Activated CD4-positive, alpha-beta T cell treated with anti-CD3 and anti-CD28 coated beads for 36 hours (primary cell): Measurements from ENCODE around the gene GINS2. TPM values are rescaled to one million over a fixed set of nuclear protein-coding genes. Genes with fewer than 3 reads are reported as not detected.

ENCODE experiments used
- ATAC-seq: fragments of 200-7000 bp; cut with Tn5 transposase; one replicate; pipeline ENCODE4 v1.10.0; 2021; ENCODE audit warnings: mild to moderate bottlenecking, moderate library complexity
- CTCF ChIA-PET: fragments of 350-600 bp; sonication (Branson Sonifier 250); formaldehyde crosslinking; loops from one replicate; lab custom pipeline; 2021; ENCODE audit warnings: antibody characterized with exemption; lab: Charles Lee
- POLR2A ChIA-PET: fragments of 350-600 bp; sonication (Branson Sonifier 250); formaldehyde crosslinking; loops from one replicate; lab custom pipeline; 2021; ENCODE audit warnings: antibody characterized with exemption, inconsistent platforms; lab: Charles Lee
- DNase-seq: peaks from one replicate; pipeline ENCODE4 v3.0.0-alpha.2; 2020
- H3K27ac Mint-ChIP-seq: one replicate; pipeline ENCODE4 v1.8.0; 2021; ENCODE audit warnings: mixed read lengths
- H3K27me3 Mint-ChIP-seq: one replicate; pipeline ENCODE4 v1.8.0; 2021; ENCODE audit warnings: mixed read lengths
- H3K36me3 Mint-ChIP-seq: one replicate; pipeline ENCODE4 v1.8.0; 2021; ENCODE audit warnings: low read depth, mixed read lengths
- H3K4me1 Mint-ChIP-seq: one replicate; pipeline ENCODE4 v1.8.0; 2021; ENCODE audit warnings: mixed read lengths
- H3K4me3 Mint-ChIP-seq: one replicate; pipeline ENCODE4 v1.8.0; 2021; ENCODE audit warnings: mild to moderate bottlenecking, moderate library complexity, mixed read lengths
- H3K9me3 Mint-ChIP-seq: one replicate; pipeline ENCODE4 v1.8.0; 2021; ENCODE audit warnings: low read depth, mixed read lengths
- intact Hi-C, 2 experiments: fragments of 100-400 bp; cut with DNase I in 1 of 2; cut with micrococcal nuclease in 1 of 2; formaldehyde crosslinking; loops; one replicate each; pipeline versions ENCODE4 v1.14.2 to v1.15.1; 2022 to 2024; cut with DNase I, micrococcal nuclease
- total RNA-seq, 2 experiments: library from RNA; stranded (reverse); gene quantifications; one replicate each; pipeline ENCODE4 v1.2.3, GENCODE V29; 2021

GINS2 gene
- total RNA-seq, 2 experiments from 2014 or later: 86.4 to 87.5 TPM

DNA sequence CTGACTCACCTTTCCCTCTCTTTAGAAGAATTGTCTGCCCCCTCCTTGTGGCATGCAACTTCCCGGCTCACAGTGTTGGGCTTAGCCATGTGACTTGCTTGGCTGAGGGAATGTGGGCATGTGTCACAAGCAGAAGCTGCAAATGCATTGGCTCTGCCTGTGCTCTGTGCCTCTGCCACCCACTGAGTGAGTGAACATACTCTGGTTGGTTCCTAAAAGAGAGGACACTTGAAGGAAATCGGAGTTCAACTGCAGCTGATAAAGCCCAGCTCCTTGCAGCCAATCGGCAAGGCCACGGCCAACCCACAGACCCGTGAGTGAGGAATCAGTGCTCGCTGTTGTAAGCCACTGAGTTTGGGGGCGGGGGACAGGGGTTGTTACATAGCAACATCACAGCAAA lies 10.9 kb upstream of the GINS2 start:
- H3K4me3 Mint-ChIP-seq: no peak overlapping the region
- no peaks in the 10 kb centered on the region for H3K36me3 Mint-ChIP-seq
- ChIA-PET CTCF (no interaction called here), POLR2A (no interaction called here)
- H3K4me1 Mint-ChIP-seq: no peaks in the 10 kb centered on the region
- DNase-seq (no peak), ATAC-seq (no peak)
- H3K9me3 Mint-ChIP-seq: no peaks in the 10 kb centered on the region
- H3K27me3 Mint-ChIP-seq: peaks cover 5% of the 10 kb centered on the region
- no peak overlapping the region for H3K27ac Mint-ChIP-seq
- intact Hi-C loops: no loop called here

DNA sequence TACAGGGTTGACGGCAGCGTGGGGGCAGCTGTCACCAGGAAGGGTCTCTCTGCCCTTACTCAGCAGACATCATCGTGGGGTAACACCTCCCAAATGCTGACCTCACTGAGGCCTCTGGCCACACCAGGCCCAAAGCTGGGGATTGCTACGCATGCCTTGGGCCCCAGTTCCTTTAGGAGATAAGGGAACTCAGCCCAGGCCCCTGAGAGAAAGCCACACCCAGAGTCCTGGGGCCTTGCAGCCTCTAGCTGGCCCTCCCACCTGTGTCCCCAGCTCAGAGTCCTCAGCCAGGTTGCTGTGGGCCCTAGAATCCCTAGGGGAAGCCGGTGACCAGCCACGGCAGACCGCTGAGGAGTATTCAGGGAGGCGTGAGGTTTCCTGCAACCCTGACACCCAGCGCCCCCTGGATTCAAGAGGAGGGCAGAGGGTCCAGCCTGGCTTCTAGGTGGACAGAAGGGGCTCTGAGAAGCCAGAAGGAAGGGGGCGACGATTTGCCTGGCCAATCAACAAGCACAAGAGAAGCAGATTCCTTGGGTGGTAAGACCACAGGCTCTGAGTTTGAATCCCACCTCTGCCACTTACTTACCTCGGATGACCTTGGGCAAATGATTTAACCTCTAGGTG lies 10.3 kb upstream of the GINS2 start:
- H3K9me3 Mint-ChIP-seq: no peaks in the 10 kb centered on the region
- ChIA-PET CTCF (no interaction called here), POLR2A (no interaction called here)
- no peaks in the 10 kb centered on the region for H3K36me3 Mint-ChIP-seq
- H3K27me3 Mint-ChIP-seq: peaks cover 5% of the 10 kb centered on the region
- intact Hi-C loops: no loop called here
- H3K27ac Mint-ChIP-seq: no peak overlapping the region
- no peaks in the 10 kb centered on the region for H3K4me1 Mint-ChIP-seq
- ATAC-seq: no peak
- H3K4me3 Mint-ChIP-seq: no peak overlapping the region
- DNase-seq: no peak

- ChIA-PET POLR2A (no interaction called here), CTCF (interaction anchor here (0.6 kb wide), 1 partner anchor 267 kb away, joined by 3 read pairs; no protein-coding TSS in a partner anchor)
- DNase-seq (no peak), ATAC-seq (no peak)
- intact Hi-C loops: no loop called here
- peaks cover 5% of the 10 kb centered on the region for H3K27me3 Mint-ChIP-seq
- H3K9me3 Mint-ChIP-seq: no peaks in the 10 kb centered on the region
- H3K27ac Mint-ChIP-seq: no peak overlapping the region
- H3K36me3 Mint-ChIP-seq: no peaks in the 10 kb centered on the region
- H3K4me3 Mint-ChIP-seq: no peak overlapping the region
- H3K4me1 Mint-ChIP-seq: no peaks in the 10 kb centered on the region
Measured at GRCh38 chr16:85698459-85698891, 9.7 kb upstream of the GINS2 start.

GRCh38 chr16:85697431-85697830 lies 8.7 kb upstream of the GINS2 start:
- peaks cover 7% of the 10 kb centered on the region for H3K27me3 Mint-ChIP-seq
- no peaks in the 10 kb centered on the region for H3K4me1 Mint-ChIP-seq
- ChIA-PET POLR2A (interaction anchor here (0.8 kb wide), 1 partner anchor 85 kb away, joined by 3 read pairs; the partner anchor contains the start of gene GSE1), CTCF (no interaction called here)
- intact Hi-C loops: no loop called here
- H3K4me3 Mint-ChIP-seq: no peak overlapping the region
- ATAC-seq (no peak), DNase-seq (no peak)
- no peak overlapping the region for H3K27ac Mint-ChIP-seq
- H3K36me3 Mint-ChIP-seq: no peaks in the 10 kb centered on the region
- H3K9me3 Mint-ChIP-seq: no peaks in the 10 kb centered on the region

DNA sequence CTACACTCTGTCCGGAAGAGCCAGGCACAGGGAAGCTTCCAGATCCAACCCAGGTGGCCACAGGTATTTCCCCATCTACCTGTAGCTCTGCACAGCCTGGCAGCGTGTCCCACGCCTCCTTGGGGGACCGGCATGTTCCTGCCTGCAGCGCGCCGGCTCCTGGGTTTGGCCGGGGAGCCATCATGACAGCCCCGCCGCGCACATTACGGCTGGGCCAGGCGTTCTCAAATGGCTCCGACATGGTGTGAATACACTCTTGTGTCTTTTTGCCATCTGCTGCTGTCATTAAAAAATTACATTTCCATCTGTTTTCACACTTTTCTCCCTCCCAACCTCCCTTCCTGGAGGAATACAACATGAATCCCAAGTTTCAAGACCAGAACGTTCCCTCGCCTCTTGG lies 8.0 kb upstream of the GINS2 start:
- ATAC-seq (no peak), DNase-seq (no peak)
- Mint-ChIP-seq H3K36me3 (no peaks in the 10 kb centered on the region), H3K27ac (no peak overlapping the region), H3K9me3 (no peaks in the 10 kb centered on the region), H3K4me1 (no peaks in the 10 kb centered on the region), H3K27me3 (peaks cover 8% of the 10 kb centered on the region), H3K4me3 (no peak overlapping the region)
- intact Hi-C loops: no loop called here
- POLR2A ChIA-PET: no interaction called here
- CTCF ChIA-PET: no interaction called here

- Mint-ChIP-seq H3K36me3 (no peaks in the 10 kb centered on the region), H3K4me1 (no peaks in the 10 kb centered on the region), H3K4me3 (no peak overlapping the region), H3K9me3 (no peaks in the 10 kb centered on the region), H3K27me3 (peaks cover 9% of the 10 kb centered on the region), H3K27ac (no peak overlapping the region)
- no peak for ATAC-seq
- DNase-seq: no peak
- CTCF ChIA-PET: interaction anchor here (0.7 kb wide), 1 partner anchor 22 kb away, joined by 3 read pairs; no protein-coding TSS in a partner anchor
- intact Hi-C loops: no loop called here
- POLR2A ChIA-PET: no interaction called here
Measured at GRCh38 chr16:85695196-85696128, 6.7 kb upstream of the GINS2 start.

DNA sequence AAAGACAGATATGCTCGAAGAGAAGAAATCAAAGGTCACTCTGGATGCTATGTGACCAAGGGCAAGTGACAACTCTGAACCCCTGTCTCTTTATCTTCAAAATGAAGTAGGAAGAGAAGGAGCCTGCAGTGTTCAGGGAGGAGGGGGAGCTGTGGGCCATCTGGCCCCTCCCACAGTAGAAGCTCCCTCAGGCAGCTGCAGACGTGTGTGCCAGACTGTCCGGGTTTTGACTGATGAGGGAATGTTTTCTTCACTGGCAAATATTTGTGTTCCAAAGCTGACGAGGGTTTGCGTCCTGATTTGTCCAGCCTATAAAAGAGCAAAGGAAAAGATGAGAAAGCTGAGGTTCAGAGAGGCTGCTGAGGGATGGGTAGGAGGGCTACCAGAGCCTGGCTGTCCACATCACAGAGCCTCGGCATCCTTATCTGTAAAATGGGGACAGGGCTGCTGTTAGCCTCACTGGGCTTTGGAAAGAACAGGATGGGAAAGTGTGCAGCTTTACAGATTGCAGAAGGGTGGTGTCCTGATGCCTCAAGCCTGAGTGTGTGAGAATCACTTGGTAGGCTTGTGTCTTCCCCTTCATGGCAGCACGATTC lies 1.8 kb upstream of the GINS2 start:
- Mint-ChIP-seq H3K36me3 (peaks cover 22% of the 10 kb centered on the region), H3K9me3 (no peaks in the 10 kb centered on the region), H3K27ac (no peak overlapping the region), H3K4me1 (peaks cover 18% of the 10 kb centered on the region), H3K27me3 (peaks cover 7% of the 10 kb centered on the region), H3K4me3 (no peak overlapping the region)
- no peak for DNase-seq
- intact Hi-C loops: no loop called here
- POLR2A ChIA-PET: no interaction called here
- no peak for ATAC-seq
- CTCF ChIA-PET: interaction anchor here (0.7 to 2.3 kb wide), 4 partner anchors 28 to 75 kb away, joined by 3 to 8 read pairs (median 3); no protein-coding TSS in a partner anchor

DNA sequence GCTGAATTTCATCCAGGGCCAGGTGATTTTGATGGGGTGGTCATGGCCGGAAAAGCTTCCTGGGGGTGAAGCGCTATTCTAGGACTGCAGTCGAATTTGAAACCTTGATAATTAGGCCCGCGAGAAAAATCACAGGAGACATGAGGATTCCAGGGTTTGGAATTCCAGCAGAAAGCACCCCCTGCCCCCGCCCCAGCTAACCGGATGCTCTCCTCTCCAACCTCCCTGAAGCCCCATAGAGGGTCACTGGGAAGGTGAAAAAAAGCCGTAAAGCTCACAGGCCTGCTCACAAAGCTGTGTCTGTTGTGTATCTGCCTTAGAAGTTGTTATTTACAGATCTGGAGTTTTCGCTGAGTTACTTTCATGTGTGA lies 1.2 kb upstream of the GINS2 start:
- H3K27ac Mint-ChIP-seq: no peak overlapping the region
- CTCF ChIA-PET: interaction anchor here (0.7 to 2.3 kb wide), 4 partner anchors 29 to 74 kb away, joined by 3 to 8 read pairs (median 3); no protein-coding TSS in a partner anchor

GRCh38 chr16:85689285-85689949 lies 663 bp upstream of the GINS2 start:
- H3K27me3 Mint-ChIP-seq: peaks cover 4% of the 10 kb centered on the region
- no peak for ATAC-seq
- H3K27ac Mint-ChIP-seq: no peak overlapping the region
- DNase-seq: no peak
- peaks cover 32% of the 10 kb centered on the region for H3K36me3 Mint-ChIP-seq
- H3K4me3 Mint-ChIP-seq: peak overlapping the region; percentile 57
- peaks cover 18% of the 10 kb centered on the region for H3K4me1 Mint-ChIP-seq
- intact Hi-C loops: loop anchor here in 1 of 2 experiments (1.0 to 10.0 kb wide), 8 partner anchors 29 to 865 kb away; partner anchors contain the start of genes COX4I1, EMC8, IRF8 and MTHFSD
- ChIA-PET POLR2A (no interaction called here), CTCF (interaction anchor here (0.7 to 2.3 kb wide), 4 partner anchors 26 to 73 kb away, joined by 3 to 8 read pairs (median 3); no protein-coding TSS in a partner anchor)
- H3K9me3 Mint-ChIP-seq: no peaks in the 10 kb centered on the region

More for the DNA sequence above, 1.2 kb upstream of the GINS2 start:
- no peaks in the 10 kb centered on the region for H3K9me3 Mint-ChIP-seq
- no peak for DNase-seq
- POLR2A ChIA-PET: no interaction called here
- peaks cover 18% of the 10 kb centered on the region for H3K4me1 Mint-ChIP-seq
- peak overlapping the region; percentile 57 for H3K4me3 Mint-ChIP-seq
- H3K36me3 Mint-ChIP-seq: peaks cover 29% of the 10 kb centered on the region
- ATAC-seq: no peak
- intact Hi-C loops: loop anchor here in 1 of 2 experiments (1.0 to 10.0 kb wide), 8 partner anchors 28 to 865 kb away; partner anchors contain the start of genes COX4I1, EMC8, IRF8 and MTHFSD
- H3K27me3 Mint-ChIP-seq: peaks cover 6% of the 10 kb centered on the region

DNA sequence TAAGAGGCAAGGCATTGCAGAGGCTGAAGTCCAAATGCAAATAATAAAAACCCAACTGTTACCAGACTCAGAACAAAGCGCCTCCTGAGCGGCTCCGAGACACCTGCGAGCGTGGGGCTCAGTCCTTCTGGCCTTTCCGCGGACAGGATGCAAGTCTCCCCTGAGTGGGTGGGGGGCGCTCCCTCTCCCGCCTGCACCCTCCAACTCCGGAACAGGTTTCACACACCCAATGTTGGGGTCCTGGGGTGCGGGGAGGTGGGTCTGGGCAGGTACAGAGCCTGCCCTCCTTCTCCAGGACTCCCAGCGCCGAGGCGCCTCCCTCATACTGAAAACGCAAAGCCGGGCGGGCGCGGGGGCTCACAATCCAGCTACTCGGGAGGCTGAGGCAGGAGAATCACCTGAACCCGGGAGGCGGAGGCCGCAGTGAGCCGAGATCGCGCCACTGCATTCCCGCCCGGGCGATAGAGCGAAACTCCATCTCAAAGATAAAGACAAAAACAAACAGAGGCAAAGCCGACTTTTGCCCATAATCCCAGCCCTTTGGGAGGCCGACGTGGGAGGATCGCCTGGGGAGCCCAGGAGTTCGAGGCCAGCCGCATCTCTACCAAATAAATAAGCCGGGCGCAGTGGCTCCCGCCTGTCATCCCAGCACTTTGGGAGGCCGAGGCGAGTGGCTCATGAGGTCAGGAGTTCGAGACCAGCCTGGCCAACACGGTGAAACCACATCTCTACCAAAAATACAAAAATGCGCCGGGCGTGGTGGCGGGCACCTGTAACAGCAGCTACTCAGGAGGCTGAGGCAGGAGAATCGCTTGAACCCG lies 893 bp downstream of the GINS2 start:
- ChIA-PET POLR2A (no interaction called here), CTCF (interaction anchor here (0.6 to 2.3 kb wide), 4 partner anchors 10 to 693 kb away, joined by 3 to 8 read pairs (median 3); no protein-coding TSS in a partner anchor)
- H3K9me3 Mint-ChIP-seq: no peaks in the 10 kb centered on the region
- H3K27me3 Mint-ChIP-seq: peaks cover 4% of the 10 kb centered on the region
- DNase-seq (peak; percentile 66), ATAC-seq (no peak)
- peak overlapping the region; percentile 93 for H3K27ac Mint-ChIP-seq
- peaks cover 18% of the 10 kb centered on the region for H3K4me1 Mint-ChIP-seq
- H3K4me3 Mint-ChIP-seq: peak overlapping the region; percentile 88
- intact Hi-C loops: loop anchor here in 1 of 2 experiments (1.0 to 10.0 kb wide), 4 partner anchors 63 to 867 kb away; partner anchors contain the start of genes C16orf74, IRF8 and MTHFSD
- H3K36me3 Mint-ChIP-seq: peaks cover 43% of the 10 kb centered on the region
